HUES6 (cell line): ENCODE results near the gene ACTG1.
"Not testable (repeated sequence)": the region's sequence is repeated elsewhere in the genome, so short reads cannot be mapped to it uniquely, and the experiment has no call there.

Experiments used
- H3K27ac ChIP-seq: 2 replicates; pipeline ENCODE4 v1.7.0; 2013; ENCODE audit warnings: low read depth, mild to moderate bottlenecking, low read length, inconsistent platforms
- H3K27me3 ChIP-seq: 2 replicates; pipeline ENCODE4 v1.6.1; 2013; ENCODE audit warnings: low read length; ENCODE audit not compliant: control insufficient read depth, insufficient read depth
- H3K36me3 ChIP-seq: 2 replicates; pipeline ENCODE4 v1.6.1; 2013; ENCODE audit warnings: low read length; ENCODE audit not compliant: control insufficient read depth, insufficient read depth
- H3K4me1 ChIP-seq: 2 replicates; pipeline ENCODE4 v1.6.1; 2013; ENCODE audit warnings: low read length; ENCODE audit not compliant: control insufficient read depth, insufficient read depth
- H3K4me3 ChIP-seq: 2 replicates; pipeline ENCODE4 v1.5.1; 2013; ENCODE audit warnings: low read depth, low read length
- H3K9ac ChIP-seq: one replicate; pipeline ENCODE4 v1.6.1; 2013; ENCODE audit warnings: mild to moderate bottlenecking, low read length
- H3K9me3 ChIP-seq: 2 replicates; pipeline ENCODE4 v1.6.1; 2013; ENCODE audit warnings: low read depth, low read length; ENCODE audit not compliant: control insufficient read depth, insufficient read depth

Gene ACTG1

GRCh38 chr17:81537343-81537855 lies 24.8 kb upstream of the ACTG1 start:
- Histone ChIP-seq H3K4me1 (peaks cover 3% of the 10 kb centered on the region), H3K36me3 (peaks cover 19% of the 10 kb centered on the region), H3K4me3 (peak overlapping the region; percentile 18; the same call in 1 of the 2 replicates), H3K27me3 (peaks cover 31% of the 10 kb centered on the region), H3K9me3 (no peaks in the 10 kb centered on the region), H3K9ac (no peak overlapping the region), H3K27ac (no peak overlapping the region)

- Histone ChIP-seq H3K4me3 (no peak overlapping the region), H3K27ac (no peak overlapping the region), H3K4me1 (peaks cover 3% of the 10 kb centered on the region), H3K9ac (no peak overlapping the region), H3K9me3 (peaks cover 4% of the 10 kb centered on the region; the same call in 1 of the 2 replicates), H3K36me3 (peaks cover 16% of the 10 kb centered on the region), H3K27me3 (peaks cover 33% of the 10 kb centered on the region)
Observed at GRCh38 chr17:81536299-81537290, 24.0 kb upstream of the ACTG1 start.

GRCh38 chr17:81535480-81536298 lies 23.1 kb upstream of the ACTG1 start:
- Histone ChIP-seq H3K4me3 (no peak overlapping the region), H3K36me3 (peaks cover 7% of the 10 kb centered on the region), H3K4me1 (peaks cover 3% of the 10 kb centered on the region), H3K27me3 (peaks cover 33% of the 10 kb centered on the region), H3K9me3 (peaks cover 12% of the 10 kb centered on the region; the same call in 1 of the 2 replicates), H3K9ac (no peak overlapping the region), H3K27ac (no peak overlapping the region)

- peaks cover 3% of the 10 kb centered on the region for H3K4me1 ChIP-seq
- H3K9ac ChIP-seq: no peak overlapping the region
- no peak overlapping the region for H3K4me3 ChIP-seq
- peaks cover 12% of the 10 kb centered on the region; the same call in 1 of the 2 replicates for H3K9me3 ChIP-seq
- no peak overlapping the region for H3K27ac ChIP-seq
- peaks cover 33% of the 10 kb centered on the region for H3K27me3 ChIP-seq
- no peaks in the 10 kb centered on the region for H3K36me3 ChIP-seq
Observed at GRCh38 chr17:81535007-81535328, 22.4 kb upstream of the ACTG1 start.

GRCh38 chr17:81534157-81535006 lies 21.8 kb upstream of the ACTG1 start:
- peaks cover 34% of the 10 kb centered on the region for H3K27me3 ChIP-seq
- H3K9me3 ChIP-seq: peaks cover 12% of the 10 kb centered on the region; the same call in 1 of the 2 replicates
- H3K4me3 ChIP-seq: no peak overlapping the region
- H3K4me1 ChIP-seq: peaks cover 3% of the 10 kb centered on the region
- H3K27ac ChIP-seq: no peak overlapping the region
- H3K36me3 ChIP-seq: no peaks in the 10 kb centered on the region
- H3K9ac ChIP-seq: no peak overlapping the region

GRCh38 chr17:81533339-81534141 lies 20.9 kb upstream of the ACTG1 start:
- no peak overlapping the region for H3K27ac ChIP-seq
- H3K4me1 ChIP-seq: peaks cover 3% of the 10 kb centered on the region
- peaks cover 12% of the 10 kb centered on the region; the same call in 1 of the 2 replicates for H3K9me3 ChIP-seq
- no peaks in the 10 kb centered on the region for H3K36me3 ChIP-seq
- no peak overlapping the region for H3K4me3 ChIP-seq
- no peak overlapping the region for H3K9ac ChIP-seq
- peaks cover 42% of the 10 kb centered on the region for H3K27me3 ChIP-seq

GRCh38 chr17:81532490-81533287 lies 20.1 kb upstream of the ACTG1 start:
- H3K9me3 ChIP-seq: peaks cover 12% of the 10 kb centered on the region; the same call in 1 of the 2 replicates
- no peak overlapping the region for H3K9ac ChIP-seq

GRCh38 chr17:81531998-81532404 lies 19.4 kb upstream of the ACTG1 start:
- not testable (repeated sequence) for H3K36me3 ChIP-seq, H3K4me1 ChIP-seq, H3K4me3 ChIP-seq, H3K9ac ChIP-seq, H3K27ac ChIP-seq
- H3K9me3 ChIP-seq: peaks cover 12% of the 10 kb centered on the region; the same call in 1 of the 2 replicates
- peaks cover 42% of the 10 kb centered on the region for H3K27me3 ChIP-seq

More at GRCh38 chr17:81532490-81533287, 20.1 kb upstream of the ACTG1 start:
- peaks cover 42% of the 10 kb centered on the region for H3K27me3 ChIP-seq
- H3K36me3 ChIP-seq: no peaks in the 10 kb centered on the region
- H3K4me3 ChIP-seq: no peak overlapping the region
- peaks cover 3% of the 10 kb centered on the region for H3K4me1 ChIP-seq
- no peak overlapping the region for H3K27ac ChIP-seq

GRCh38 chr17:81531013-81531412 lies 18.4 kb upstream of the ACTG1 start:
- H3K9me3 ChIP-seq: peaks cover 12% of the 10 kb centered on the region; the same call in 1 of the 2 replicates
- H3K4me3 ChIP-seq, H3K27ac ChIP-seq, H3K9ac ChIP-seq, H3K36me3 ChIP-seq, H3K4me1 ChIP-seq: not testable (repeated sequence)
- peaks cover 36% of the 10 kb centered on the region for H3K27me3 ChIP-seq
